ENCODE results near the gene PCDH1. TPM values are rescaled to one million over a fixed set of nuclear protein-coding genes. Genes with fewer than 3 reads are reported as not detected.

Gene PCDH1
- total and polyA plus RNA-seq, 2 of the 13 experiments (the other 11 are each of a cell fraction or from before 2014, with no cell fraction given), result 0.11 to 0.83 TPM

DNA sequence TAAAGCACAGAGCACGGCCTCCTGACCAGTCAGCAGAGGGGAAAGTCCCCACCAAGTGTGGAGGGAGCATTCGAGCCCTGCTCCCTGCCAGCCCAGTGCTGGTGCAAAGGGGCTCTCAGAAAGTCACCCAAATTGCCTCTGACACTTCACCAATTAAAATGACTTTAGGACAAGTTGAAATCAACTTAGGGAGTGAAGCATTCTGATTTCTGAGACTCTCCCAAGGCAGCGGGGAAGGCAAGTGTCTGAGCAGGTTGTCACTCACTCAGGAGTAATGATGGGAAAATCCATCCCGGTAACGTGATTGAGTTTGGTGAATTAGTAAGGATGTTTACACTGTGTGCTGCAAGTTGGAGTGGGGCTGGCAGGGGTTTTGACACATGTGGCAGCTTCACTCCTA is 73.7 kb downstream of the PCDH1 start (continued):
- TF ChIP-seq ATM (IDR thresholded peaks at IDR 0.05; ENCODE audit: borderline replicate concordance) (no peak), REXO4 (CRISPR knock-in tag; IDR thresholded peaks at IDR 0.05; ENCODE audit: borderline replicate concordance) (no peak)

Other genes with a start within 250 kb of the PCDH1 start
- gene HDAC3, start 241.6 kb downstream of the PCDH1 start, total RNA-seq (2016; rRNA removed; fragmentation: Illumina TruSeq; extraction: Trizol), result 83.9 and 84.0 TPM in 2 replicates
- gene HDAC3, start 241.6 kb downstream of the PCDH1 start, polyA plus RNA-seq (2011; rRNA removed), result 90.0 and 94.1 TPM in 2 replicates
- 5.2 and 8.3 TPM in 2 replicates for gene RELL2, start 241.4 kb downstream of the PCDH1 start, total RNA-seq (2016; rRNA removed; fragmentation: Illumina TruSeq; extraction: Trizol)
- 6.4 and 9.9 TPM in 2 replicates for gene RELL2, start 241.4 kb downstream of the PCDH1 start, polyA plus RNA-seq (2011; rRNA removed)
- 3.6 and 5.5 TPM in 2 replicates for gene FCHSD1, start 227.0 kb downstream of the PCDH1 start, total RNA-seq (2016; rRNA removed; fragmentation: Illumina TruSeq; extraction: Trizol)
- 15.4 and 20.7 TPM in 2 replicates for gene FCHSD1, start 227.0 kb downstream of the PCDH1 start, polyA plus RNA-seq (2011; rRNA removed)
- 0.07 TPM in 1 of 2 replicates, not detected in the other for gene ARAP3, start 196.2 kb downstream of the PCDH1 start, total RNA-seq (2016; rRNA removed; fragmentation: Illumina TruSeq; extraction: Trizol)
- gene ARAP3, start 196.2 kb downstream of the PCDH1 start, polyA plus RNA-seq (2011; rRNA removed), result 0.20 and 0.25 TPM in 2 replicates
- 46.5 and 57.5 TPM in 2 replicates for gene DELE1, start 45.5 kb upstream of the PCDH1 start, total RNA-seq (2016; rRNA removed; fragmentation: Illumina TruSeq; extraction: Trizol)
- gene DELE1, start 45.5 kb upstream of the PCDH1 start, polyA plus RNA-seq (2011; rRNA removed), result 90.3 and 97.1 TPM in 2 replicates
- gene PCDH12, start 79.8 kb upstream of the PCDH1 start, total RNA-seq (2016; rRNA removed; fragmentation: Illumina TruSeq; extraction: Trizol), result not detected in 2 replicates
- not detected in 2 replicates for gene PCDH12, start 79.8 kb upstream of the PCDH1 start, polyA plus RNA-seq (2011; rRNA removed)
- gene RNF14, start 90.7 kb upstream of the PCDH1 start, total RNA-seq (2016; rRNA removed; fragmentation: Illumina TruSeq; extraction: Trizol), result 28.1 and 42.4 TPM in 2 replicates
- gene RNF14, start 90.7 kb upstream of the PCDH1 start, polyA plus RNA-seq (2011; rRNA removed), result 11.0 and 11.3 TPM in 2 replicates
- 54.1 and 74.9 TPM in 2 replicates for gene GNPDA1, start 134.6 kb upstream of the PCDH1 start, total RNA-seq (2016; rRNA removed; fragmentation: Illumina TruSeq; extraction: Trizol)
- 6.0 and 6.1 TPM in 2 replicates for gene GNPDA1, start 134.6 kb upstream of the PCDH1 start, polyA plus RNA-seq (2011; rRNA removed)
- 11.9 and 15.7 TPM in 2 replicates for gene NDFIP1, start 230.4 kb upstream of the PCDH1 start, total RNA-seq (2016; rRNA removed; fragmentation: Illumina TruSeq; extraction: Trizol)
- gene NDFIP1, start 230.4 kb upstream of the PCDH1 start, polyA plus RNA-seq (2011; rRNA removed), result 9.5 and 12.4 TPM in 2 replicates